ENCODE data around the gene FCAMR.

- no peak for TF ChIP-seq CTCF (IDR thresholded peaks at IDR 0.05)
- TF ChIP-seq POLR2A (IDR thresholded peaks at IDR 0.05) = no peak
- no peak for TF ChIP-seq POLR2AphosphoS5 (IDR thresholded peaks at IDR 0.05)
Measured at GRCh38 chr1:206975306-206975705, 5.0 kb upstream of the FCAMR start.
